HepG2 (cell line): Measurements from ENCODE around the gene CHMP6. TPM values are rescaled to one million over a fixed set of nuclear protein-coding genes. Genes with fewer than 3 reads are reported as not detected.
A peak's percentile ranks its signal among the peaks of the same experiment; 100 is the strongest.

Experiments
- ARNT2 ChIP-seq: sonication (generic); formaldehyde crosslinking; IDR thresholded peaks from 2 replicates; pipeline ENCODE4 v1.8.0; 2022; ENCODE audit warnings: mild to moderate bottlenecking, low read depth, missing genetic modification reagents, moderate library complexity
- GZF1 ChIP-seq: sonication (generic); formaldehyde crosslinking; IDR thresholded peaks from 2 replicates; pipeline ENCODE4 v1.5.1; 2020; ENCODE audit warnings: mild to moderate bottlenecking, missing genetic modification reagents
- KAT8 ChIP-seq: IDR thresholded peaks from 2 replicates; pipeline ENCODE4 v1.6.1; 2016; ENCODE audit warnings: missing genetic modification reagents, missing compliant biosample characterization
- MAFG ChIP-seq: sonication (generic); formaldehyde crosslinking; IDR thresholded peaks from 2 replicates; pipeline ENCODE4 v1.5.1; 2020; ENCODE audit warnings: mild to moderate bottlenecking, missing genetic modification reagents
- MEF2D ChIP-seq: sonication (generic); formaldehyde crosslinking; IDR thresholded peaks from 2 replicates; pipeline ENCODE4 v1.5.1; 2020; ENCODE audit warnings: mild to moderate bottlenecking, missing genetic modification reagents
- NR1H2 ChIP-seq: sonication (generic); formaldehyde crosslinking; IDR thresholded peaks from 2 replicates; pipeline ENCODE4 v1.8.1; 2022; ENCODE audit warnings: low read depth, missing genetic modification reagents, borderline replicate concordance
- RARA ChIP-seq: IDR thresholded peaks from 2 replicates; pipeline ENCODE4 v1.6.1; 2016; ENCODE audit warnings: missing genetic modification reagents, missing compliant biosample characterization
- TBL1XR1 ChIP-seq: fragments of 150-350 bp; IDR thresholded peaks from 2 replicates; pipeline ENCODE4 v1.6.1; 2014; ENCODE audit warnings: borderline replicate concordance, low read length; ENCODE audit not compliant: partially characterized antibody
- TGIF2 ChIP-seq: IDR thresholded peaks from 2 replicates; pipeline ENCODE4 v1.6.1; 2016; ENCODE audit warnings: control low read depth, missing compliant biosample characterization
- polyA plus RNA-seq, 8 experiments: library from polyadenylated mRNA; depleted of rRNA in 3 of 8; stranded (reverse) in 7 of 8; unstranded in 1 of 8; fragments of >200 nt; fragmentation: Illumina TruSeq in 4 of 8; extraction: Trizol in 4 of 8; gene quantifications; 2 replicates each; pipeline versions ENCODE4 v1.2.1 to v1.2.3, GENCODE V29; 2011 to 2016; ENCODE audit warnings: low read depth in 4 of 8, missing spikeins in 1 of 8, mixed read lengths in 1 of 8; ENCODE audit not compliant: insufficient read depth in 1 of 8
- total RNA-seq, 5 experiments: library from RNA; depleted of rRNA; stranded (reverse); fragments of >200 nt; fragmentation: Illumina TruSeq; extraction: Trizol; gene quantifications; 2 replicates each; pipeline ENCODE4 v1.2.3, GENCODE V29; 2016; ENCODE audit warnings: low read depth in 1 of 5
- TF ChIP-seq, protein P1 (sequence below): sonication (generic); formaldehyde crosslinking; IDR thresholded peaks from 2 replicates; pipeline ENCODE4 v1.9.0; 2022; ENCODE audit warnings: missing genetic modification reagents, mild to moderate bottlenecking, borderline replicate concordance
- TF ChIP-seq, protein P2 (sequence below): sonication (generic); formaldehyde crosslinking; IDR thresholded peaks from 2 replicates; pipeline ENCODE4 v1.4.0; 2020; ENCODE audit warnings: missing genetic modification reagents
- TF ChIP-seq, protein P3 (sequence below): sonication (generic); formaldehyde crosslinking; IDR thresholded peaks from 2 replicates; pipeline ENCODE4 v1.8.0; 2022; ENCODE audit warnings: missing genetic modification reagents, mild to moderate bottlenecking, borderline replicate concordance
- TF ChIP-seq, protein P4 (sequence below): sonication (generic); formaldehyde crosslinking; IDR thresholded peaks from 2 replicates; pipeline ENCODE4 v1.5.0; 2020; ENCODE audit warnings: missing genetic modification reagents
- TF ChIP-seq, protein P5 (sequence below): sonication (generic); formaldehyde crosslinking; IDR thresholded peaks from 2 replicates; pipeline ENCODE4 v1.4.0; 2020; ENCODE audit warnings: missing genetic modification reagents, borderline replicate concordance
- TF ChIP-seq, protein P6 (sequence below): sonication (generic); formaldehyde crosslinking; IDR thresholded peaks from 2 replicates; pipeline ENCODE4 v1.5.0; 2020; ENCODE audit warnings: missing genetic modification reagents, mild to moderate bottlenecking, borderline replicate concordance

CHMP6 gene
- total and polyA plus RNA-seq, 2 of the 13 experiments (the other 11 are each of a cell fraction or from before 2014, with no cell fraction given): 11.1 to 24.2 TPM

DNA sequence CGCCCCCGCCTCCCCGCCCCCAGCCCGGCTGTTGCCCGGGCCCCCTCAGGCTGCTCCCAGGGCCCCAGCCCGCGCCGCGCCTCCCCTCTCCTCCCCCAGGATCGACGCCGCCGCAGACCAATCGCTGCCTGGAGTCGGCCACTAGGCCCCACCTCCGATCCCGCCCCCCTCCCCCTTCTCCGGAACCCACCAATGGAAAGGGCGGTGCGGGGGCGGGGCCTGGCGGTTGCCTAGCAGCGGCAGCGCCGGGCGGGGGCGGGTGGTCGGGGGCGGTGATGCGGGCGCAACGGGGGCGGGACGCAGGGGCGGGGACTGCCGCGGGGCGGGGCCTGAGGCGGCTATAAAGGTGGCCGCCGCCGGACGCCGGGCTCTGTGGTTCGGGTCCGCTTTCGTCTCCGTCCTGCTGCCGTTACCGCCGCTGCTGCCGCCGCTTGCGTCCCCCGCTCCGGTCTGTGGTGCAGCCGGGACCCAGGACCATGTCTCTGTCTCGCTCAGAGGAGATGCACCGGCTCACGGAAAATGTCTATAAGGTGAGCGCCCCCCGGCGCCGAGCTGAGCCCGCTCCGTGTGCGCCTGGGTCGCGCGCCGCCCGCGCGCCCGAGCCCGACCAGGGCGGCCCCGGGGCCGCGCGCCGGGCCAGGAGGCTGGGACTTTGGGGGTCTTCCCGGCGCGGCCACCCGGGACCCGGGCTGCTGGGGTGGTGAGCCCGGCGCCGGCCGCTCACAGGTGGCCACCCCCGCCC lies 43.3 kb downstream of the CHMP6 start, which contains the start of gene BAIAP2 (continued):
- TF ChIP-seq, protein P1, sequence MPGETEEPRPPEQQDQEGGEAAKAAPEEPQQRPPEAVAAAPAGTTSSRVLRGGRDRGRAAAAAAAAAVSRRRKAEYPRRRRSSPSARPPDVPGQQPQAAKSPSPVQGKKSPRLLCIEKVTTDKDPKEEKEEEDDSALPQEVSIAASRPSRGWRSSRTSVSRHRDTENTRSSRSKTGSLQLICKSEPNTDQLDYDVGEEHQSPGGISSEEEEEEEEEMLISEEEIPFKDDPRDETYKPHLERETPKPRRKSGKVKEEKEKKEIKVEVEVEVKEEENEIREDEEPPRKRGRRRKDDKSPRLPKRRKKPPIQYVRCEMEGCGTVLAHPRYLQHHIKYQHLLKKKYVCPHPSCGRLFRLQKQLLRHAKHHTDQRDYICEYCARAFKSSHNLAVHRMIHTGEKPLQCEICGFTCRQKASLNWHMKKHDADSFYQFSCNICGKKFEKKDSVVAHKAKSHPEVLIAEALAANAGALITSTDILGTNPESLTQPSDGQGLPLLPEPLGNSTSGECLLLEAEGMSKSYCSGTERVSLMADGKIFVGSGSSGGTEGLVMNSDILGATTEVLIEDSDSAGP (CRISPR knock-in tag): peak; percentile 10; the same call in 1 of the 2 replicates
- TF ChIP-seq ARNT2 (peak; percentile 86), TGIF2 (CRISPR knock-in tag) (0 out of 2 replicates have a peak, but pooled peaks have one; percentile 43), GZF1 (0 out of 2 replicates have a peak, but pooled peaks have one; percentile 49), MAFG (no peak), NR1H2 (no peak), MEF2D (CRISPR knock-in tag) (peak; percentile 66; the same call in 1 of the 2 replicates), KAT8 (CRISPR knock-in tag) (no peak), RARA (CRISPR knock-in tag) (0 out of 2 replicates have a peak, but pooled peaks have one; percentile 19), TBL1XR1 (peak; percentile 53)
- TF ChIP-seq, protein P2, sequence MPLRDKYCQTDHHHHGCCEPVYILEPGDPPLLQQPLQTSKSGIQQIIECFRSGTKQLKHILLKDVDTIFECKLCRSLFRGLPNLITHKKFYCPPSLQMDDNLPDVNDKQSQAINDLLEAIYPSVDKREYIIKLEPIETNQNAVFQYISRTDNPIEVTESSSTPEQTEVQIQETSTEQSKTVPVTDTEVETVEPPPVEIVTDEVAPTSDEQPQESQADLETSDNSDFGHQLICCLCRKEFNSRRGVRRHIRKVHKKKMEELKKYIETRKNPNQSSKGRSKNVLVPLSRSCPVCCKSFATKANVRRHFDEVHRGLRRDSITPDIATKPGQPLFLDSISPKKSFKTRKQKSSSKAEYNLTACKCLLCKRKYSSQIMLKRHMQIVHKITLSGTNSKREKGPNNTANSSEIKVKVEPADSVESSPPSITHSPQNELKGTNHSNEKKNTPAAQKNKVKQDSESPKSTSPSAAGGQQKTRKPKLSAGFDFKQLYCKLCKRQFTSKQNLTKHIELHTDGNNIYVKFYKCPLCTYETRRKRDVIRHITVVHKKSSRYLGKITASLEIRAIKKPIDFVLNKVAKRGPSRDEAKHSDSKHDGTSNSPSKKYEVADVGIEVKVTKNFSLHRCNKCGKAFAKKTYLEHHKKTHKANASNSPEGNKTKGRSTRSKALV (CRISPR knock-in tag): peak; percentile 75; the same call in 1 of the 2 replicates
- TF ChIP-seq, protein P3, sequence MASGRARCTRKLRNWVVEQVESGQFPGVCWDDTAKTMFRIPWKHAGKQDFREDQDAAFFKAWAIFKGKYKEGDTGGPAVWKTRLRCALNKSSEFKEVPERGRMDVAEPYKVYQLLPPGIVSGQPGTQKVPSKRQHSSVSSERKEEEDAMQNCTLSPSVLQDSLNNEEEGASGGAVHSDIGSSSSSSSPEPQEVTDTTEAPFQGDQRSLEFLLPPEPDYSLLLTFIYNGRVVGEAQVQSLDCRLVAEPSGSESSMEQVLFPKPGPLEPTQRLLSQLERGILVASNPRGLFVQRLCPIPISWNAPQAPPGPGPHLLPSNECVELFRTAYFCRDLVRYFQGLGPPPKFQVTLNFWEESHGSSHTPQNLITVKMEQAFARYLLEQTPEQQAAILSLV (CRISPR knock-in tag): 0 out of 2 replicates have a peak, but pooled peaks have one; percentile 49
- TF ChIP-seq, protein P4, sequence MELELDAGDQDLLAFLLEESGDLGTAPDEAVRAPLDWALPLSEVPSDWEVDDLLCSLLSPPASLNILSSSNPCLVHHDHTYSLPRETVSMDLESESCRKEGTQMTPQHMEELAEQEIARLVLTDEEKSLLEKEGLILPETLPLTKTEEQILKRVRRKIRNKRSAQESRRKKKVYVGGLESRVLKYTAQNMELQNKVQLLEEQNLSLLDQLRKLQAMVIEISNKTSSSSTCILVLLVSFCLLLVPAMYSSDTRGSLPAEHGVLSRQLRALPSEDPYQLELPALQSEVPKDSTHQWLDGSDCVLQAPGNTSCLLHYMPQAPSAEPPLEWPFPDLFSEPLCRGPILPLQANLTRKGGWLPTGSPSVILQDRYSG: no peak
- TF ChIP-seq, protein P5, sequence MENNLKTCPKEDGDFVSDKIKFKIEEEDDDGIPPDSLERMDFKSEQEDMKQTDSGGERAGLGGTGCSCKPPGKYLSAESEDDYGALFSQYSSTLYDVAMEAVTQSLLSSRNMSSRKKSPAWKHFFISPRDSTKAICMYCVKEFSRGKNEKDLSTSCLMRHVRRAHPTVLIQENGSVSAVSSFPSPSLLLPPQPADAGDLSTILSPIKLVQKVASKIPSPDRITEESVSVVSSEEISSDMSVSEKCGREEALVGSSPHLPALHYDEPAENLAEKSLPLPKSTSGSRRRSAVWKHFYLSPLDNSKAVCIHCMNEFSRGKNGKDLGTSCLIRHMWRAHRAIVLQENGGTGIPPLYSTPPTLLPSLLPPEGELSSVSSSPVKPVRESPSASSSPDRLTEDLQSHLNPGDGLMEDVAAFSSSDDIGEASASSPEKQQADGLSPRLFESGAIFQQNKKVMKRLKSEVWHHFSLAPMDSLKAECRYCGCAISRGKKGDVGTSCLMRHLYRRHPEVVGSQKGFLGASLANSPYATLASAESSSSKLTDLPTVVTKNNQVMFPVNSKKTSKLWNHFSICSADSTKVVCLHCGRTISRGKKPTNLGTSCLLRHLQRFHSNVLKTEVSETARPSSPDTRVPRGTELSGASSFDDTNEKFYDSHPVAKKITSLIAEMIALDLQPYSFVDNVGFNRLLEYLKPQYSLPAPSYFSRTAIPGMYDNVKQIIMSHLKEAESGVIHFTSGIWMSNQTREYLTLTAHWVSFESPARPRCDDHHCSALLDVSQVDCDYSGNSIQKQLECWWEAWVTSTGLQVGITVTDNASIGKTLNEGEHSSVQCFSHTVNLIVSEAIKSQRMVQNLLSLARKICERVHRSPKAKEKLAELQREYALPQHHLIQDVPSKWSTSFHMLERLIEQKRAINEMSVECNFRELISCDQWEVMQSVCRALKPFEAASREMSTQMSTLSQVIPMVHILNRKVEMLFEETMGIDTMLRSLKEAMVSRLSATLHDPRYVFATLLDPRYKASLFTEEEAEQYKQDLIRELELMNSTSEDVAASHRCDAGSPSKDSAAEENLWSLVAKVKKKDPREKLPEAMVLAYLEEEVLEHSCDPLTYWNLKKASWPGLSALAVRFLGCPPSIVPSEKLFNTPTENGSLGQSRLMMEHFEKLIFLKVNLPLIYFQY (CRISPR knock-in tag): peak; percentile 56; the same call in 1 of the 2 replicates
- TF ChIP-seq, protein P6, sequence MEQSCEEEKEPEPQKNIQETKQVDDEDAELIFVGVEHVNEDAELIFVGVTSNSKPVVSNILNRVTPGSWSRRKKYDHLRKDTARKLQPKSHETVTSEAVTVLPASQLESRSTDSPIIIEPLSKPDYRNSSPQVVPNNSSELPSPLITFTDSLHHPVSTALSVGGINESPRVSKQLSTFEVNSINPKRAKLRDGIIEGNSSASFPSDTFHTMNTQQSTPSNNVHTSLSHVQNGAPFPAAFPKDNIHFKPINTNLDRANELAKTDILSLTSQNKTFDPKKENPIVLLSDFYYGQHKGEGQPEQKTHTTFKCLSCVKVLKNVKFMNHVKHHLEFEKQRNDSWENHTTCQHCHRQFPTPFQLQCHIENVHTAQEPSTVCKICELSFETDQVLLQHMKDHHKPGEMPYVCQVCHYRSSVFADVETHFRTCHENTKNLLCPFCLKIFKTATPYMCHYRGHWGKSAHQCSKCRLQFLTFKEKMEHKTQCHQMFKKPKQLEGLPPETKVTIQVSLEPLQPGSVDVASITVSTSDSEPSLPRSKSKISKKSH (CRISPR knock-in tag): peak; percentile 48; the same call in 1 of the 2 replicates
